GM19025 (cell line): ENCODE data around the gene FAS.

Experiments
- ATAC-seq: cut with Tn5 transposase; IDR thresholded peaks from one replicate; pipeline ENCODE4 v1.9.1; 2021; ENCODE audit warnings: mild to moderate bottlenecking, low read depth, moderate library complexity; ENCODE audit not compliant: unreplicated experiment

FAS gene

GRCh38 chr10:88968391-88968790 is 22.2 kb upstream of the FAS start:
- ATAC-seq: no peak

- ATAC-seq: no peak
These were observed 19.2 kb upstream of the FAS start for GRCh38 chr10:88971221-88972061.

- ATAC-seq: no peak
These were observed 16.6 kb upstream of the FAS start for GRCh38 chr10:88974012-88974411.

GRCh38 chr10:88974446-88975376 is 15.9 kb upstream of the FAS start:
- ATAC-seq: no peak

GRCh38 chr10:88975377-88975720 is 15.2 kb upstream of the FAS start:
- no peak for ATAC-seq

GRCh38 chr10:88978463-88978862 is 12.1 kb upstream of the FAS start:
- ATAC-seq: no peak

- no peak for ATAC-seq
These were observed 11.4 kb upstream of the FAS start for GRCh38 chr10:88979153-88979562.

- ATAC-seq: no peak
These were observed 11.0 kb upstream of the FAS start for GRCh38 chr10:88979603-88980002.

- no peak for ATAC-seq
These were observed 10.4 kb upstream of the FAS start for GRCh38 chr10:88980247-88980646.

- ATAC-seq: no peak
These were observed 9.8 kb upstream of the FAS start for GRCh38 chr10:88980800-88981199.

- no peak for ATAC-seq
These were observed 9.2 kb upstream of the FAS start for GRCh38 chr10:88981435-88981834.

- no peak for ATAC-seq
These were observed 8.2 kb upstream of the FAS start for GRCh38 chr10:88982366-88982765.

GRCh38 chr10:88983206-88983605 is 7.4 kb upstream of the FAS start:
- no peak for ATAC-seq

GRCh38 chr10:88983939-88984338 is 6.7 kb upstream of the FAS start:
- no peak for ATAC-seq

- ATAC-seq: no peak
These were observed 6.1 kb upstream of the FAS start for GRCh38 chr10:88984525-88984924.

GRCh38 chr10:88986549-88987242 is 3.9 kb upstream of the FAS start:
- ATAC-seq: no peak

GRCh38 chr10:88987243-88987725 is 3.3 kb upstream of the FAS start:
- ATAC-seq: no peak

GRCh38 chr10:88987840-88988239 is 2.8 kb upstream of the FAS start:
- no peak for ATAC-seq

- no peak for ATAC-seq
These were observed 1.2 kb upstream of the FAS start for GRCh38 chr10:88989423-88989822.

- peak; percentile 2 for ATAC-seq
These were observed 694 bp upstream of the FAS start for GRCh38 chr10:88989824-88990383.
